HT-29 (cell line): ENCODE measurements around the gene USP47. TPM values are rescaled to one million over a fixed set of nuclear protein-coding genes. Genes with fewer than 3 reads are reported as not detected.

ENCODE experiments used
- DNase-seq: peaks from one replicate; pipeline ENCODE4 v3.0.0-alpha.2; 2015; ENCODE audit warnings: low spot score
- total RNA-seq: library from RNA; depleted of rRNA; stranded (reverse); fragments of >200 nt; shearing (Covaris generic); gene quantifications from 2 replicates; pipeline ENCODE4 v1.2.3, GENCODE V29; 2014; rRNA removed

Gene USP47, protein sequence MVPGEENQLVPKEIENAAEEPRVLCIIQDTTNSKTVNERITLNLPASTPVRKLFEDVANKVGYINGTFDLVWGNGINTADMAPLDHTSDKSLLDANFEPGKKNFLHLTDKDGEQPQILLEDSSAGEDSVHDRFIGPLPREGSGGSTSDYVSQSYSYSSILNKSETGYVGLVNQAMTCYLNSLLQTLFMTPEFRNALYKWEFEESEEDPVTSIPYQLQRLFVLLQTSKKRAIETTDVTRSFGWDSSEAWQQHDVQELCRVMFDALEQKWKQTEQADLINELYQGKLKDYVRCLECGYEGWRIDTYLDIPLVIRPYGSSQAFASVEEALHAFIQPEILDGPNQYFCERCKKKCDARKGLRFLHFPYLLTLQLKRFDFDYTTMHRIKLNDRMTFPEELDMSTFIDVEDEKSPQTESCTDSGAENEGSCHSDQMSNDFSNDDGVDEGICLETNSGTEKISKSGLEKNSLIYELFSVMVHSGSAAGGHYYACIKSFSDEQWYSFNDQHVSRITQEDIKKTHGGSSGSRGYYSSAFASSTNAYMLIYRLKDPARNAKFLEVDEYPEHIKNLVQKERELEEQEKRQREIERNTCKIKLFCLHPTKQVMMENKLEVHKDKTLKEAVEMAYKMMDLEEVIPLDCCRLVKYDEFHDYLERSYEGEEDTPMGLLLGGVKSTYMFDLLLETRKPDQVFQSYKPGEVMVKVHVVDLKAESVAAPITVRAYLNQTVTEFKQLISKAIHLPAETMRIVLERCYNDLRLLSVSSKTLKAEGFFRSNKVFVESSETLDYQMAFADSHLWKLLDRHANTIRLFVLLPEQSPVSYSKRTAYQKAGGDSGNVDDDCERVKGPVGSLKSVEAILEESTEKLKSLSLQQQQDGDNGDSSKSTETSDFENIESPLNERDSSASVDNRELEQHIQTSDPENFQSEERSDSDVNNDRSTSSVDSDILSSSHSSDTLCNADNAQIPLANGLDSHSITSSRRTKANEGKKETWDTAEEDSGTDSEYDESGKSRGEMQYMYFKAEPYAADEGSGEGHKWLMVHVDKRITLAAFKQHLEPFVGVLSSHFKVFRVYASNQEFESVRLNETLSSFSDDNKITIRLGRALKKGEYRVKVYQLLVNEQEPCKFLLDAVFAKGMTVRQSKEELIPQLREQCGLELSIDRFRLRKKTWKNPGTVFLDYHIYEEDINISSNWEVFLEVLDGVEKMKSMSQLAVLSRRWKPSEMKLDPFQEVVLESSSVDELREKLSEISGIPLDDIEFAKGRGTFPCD (N-terminal part only)
- 26.9 and 29.0 TPM in 2 replicates for total RNA-seq

DNA sequence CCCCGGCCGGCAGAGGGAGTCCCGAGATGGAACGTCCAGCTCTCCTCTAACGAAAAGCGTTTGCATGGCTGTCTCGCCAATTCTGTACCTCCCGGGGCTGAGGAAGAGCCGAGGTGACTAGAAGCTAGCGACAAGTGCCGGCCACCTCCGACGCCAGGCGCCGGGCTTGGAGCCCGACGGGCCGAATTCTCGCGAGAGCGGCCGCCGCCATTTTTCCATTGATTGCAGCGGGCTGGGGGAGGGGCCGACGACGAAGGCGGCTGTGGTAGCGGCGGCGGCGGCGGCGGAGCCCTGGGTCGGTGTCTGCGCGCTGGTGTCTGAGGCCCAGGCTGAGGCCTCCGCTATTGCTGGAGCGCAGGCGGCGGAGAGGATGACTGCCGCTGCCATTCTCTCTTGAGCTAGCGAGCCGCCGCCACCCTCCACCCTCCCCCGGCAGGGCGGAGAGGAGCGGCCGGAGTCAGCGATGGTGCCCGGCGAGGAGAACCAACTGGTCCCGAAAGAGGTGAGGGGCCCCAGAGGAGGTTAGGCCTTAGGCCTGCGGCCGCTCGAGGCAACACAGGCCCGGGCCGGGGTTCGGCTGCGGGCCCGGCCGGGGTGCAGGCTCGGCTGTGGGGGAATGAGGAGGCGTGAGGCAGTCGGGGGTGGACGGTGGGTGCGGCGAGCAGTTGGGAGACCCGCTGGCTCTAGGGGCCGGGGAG, at the start of gene USP47:
Gene USP47, plus strand, starts transcription at position 250 of the 698 bp plus-strand sequence. Its CDS starts 214 bp downstream, at position 464.
- DNase-seq: peak; percentile 97

- no peak for DNase-seq
These were observed 48.7 kb upstream of the USP47 start for GRCh38 chr11:11793073-11793472.

GRCh38 chr11:11798586-11799438, 43.0 kb upstream of the USP47 start:
- DNase-seq: peak; percentile 92

DNA sequence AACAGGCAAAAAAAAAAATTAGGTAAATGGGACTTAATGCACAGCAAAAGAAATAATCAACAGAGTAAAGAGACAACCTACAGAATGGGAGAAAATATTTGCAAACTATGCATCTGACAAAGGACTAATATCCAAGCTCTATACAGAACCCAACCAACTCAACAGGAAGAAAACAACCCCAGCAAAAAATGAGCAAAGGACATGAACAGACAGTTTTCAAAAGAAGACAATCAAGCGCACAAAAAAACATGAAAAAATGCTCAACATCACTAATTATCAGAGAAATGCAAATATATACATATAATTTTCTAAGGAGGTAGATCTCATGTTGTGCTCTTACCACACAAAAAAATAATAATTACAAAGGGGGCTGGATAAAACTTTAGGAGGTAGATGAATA, 36.5 kb upstream of the USP47 start:
- no peak for DNase-seq

DNA sequence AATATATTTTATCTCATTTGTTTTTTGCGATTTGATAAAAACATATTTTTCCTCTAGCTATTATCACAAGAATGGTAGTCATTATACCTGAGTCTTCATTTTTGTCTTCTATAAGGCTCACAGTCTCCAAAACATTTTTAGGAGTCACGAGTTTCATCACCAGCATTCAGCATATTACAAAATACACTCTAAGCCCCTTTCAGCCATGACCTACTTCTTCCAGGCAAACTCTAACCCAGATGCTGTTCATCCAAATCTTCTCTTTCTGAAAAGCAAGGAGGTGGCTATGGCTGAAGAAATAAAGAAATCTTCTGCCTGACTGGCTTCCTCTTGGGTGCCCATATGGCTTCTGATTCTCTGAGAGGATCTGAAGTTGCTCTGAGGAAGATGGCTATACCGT, 35.7 kb upstream of the USP47 start:
- no peak for DNase-seq

- DNase-seq: no peak
These were observed 35.2 kb upstream of the USP47 start for GRCh38 chr11:11806586-11806985.

GRCh38 chr11:11807811-11808782, 33.7 kb upstream of the USP47 start:
- no peak for DNase-seq

GRCh38 chr11:11808992-11809615, 32.7 kb upstream of the USP47 start:
- no peak for DNase-seq

DNA sequence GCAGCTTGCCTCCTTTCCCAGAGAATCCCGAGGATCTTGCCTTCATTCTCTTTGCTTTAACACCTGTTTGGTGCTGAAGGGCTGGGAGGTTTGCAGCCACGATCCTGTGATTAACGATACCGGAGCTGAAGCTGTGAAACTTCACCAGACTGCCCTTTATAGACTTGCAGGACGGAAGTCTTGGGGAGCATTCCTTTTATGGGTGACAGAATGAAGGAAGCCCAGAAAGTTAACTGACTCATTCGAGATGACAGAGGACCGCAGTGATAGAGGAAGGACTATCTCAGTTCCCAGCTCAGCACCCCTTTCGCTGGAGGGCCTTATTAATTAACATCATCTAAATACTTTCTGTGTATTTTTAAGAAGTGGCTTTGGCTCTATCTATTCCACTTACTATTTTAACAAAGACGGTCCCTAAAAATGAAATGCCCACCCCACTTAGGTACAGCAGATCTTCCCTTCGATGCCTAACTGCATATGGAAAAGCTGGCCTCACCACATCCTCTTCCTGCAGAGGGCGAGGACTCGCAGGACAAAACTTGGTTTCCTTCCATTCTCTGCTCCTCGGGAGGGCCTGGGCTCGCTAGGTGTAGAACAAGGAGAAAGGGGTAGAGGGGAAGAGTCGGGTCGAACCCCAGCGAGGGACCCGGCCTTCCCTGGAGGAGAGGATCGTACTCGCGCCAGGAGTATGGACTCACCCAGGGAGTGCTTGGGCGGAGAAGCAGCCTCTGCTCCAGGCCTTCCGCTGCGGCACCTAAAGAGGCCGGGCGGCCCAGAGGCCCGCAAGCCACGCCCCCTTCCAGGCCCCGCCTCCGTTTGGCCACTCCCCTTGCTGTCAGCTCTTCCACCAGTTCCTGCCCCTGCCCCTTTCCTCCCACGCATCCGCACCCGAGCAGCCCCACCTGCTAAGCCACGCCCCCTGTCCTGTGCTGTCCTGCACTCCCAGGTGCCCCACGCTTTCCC, 30.7 kb upstream of the USP47 start:
- DNase-seq: no peak

GRCh38 chr11:11813288-11813962, 28.3 kb upstream of the USP47 start:
- peak; percentile 25 for DNase-seq

- DNase-seq: no peak
These were observed 26.9 kb upstream of the USP47 start for GRCh38 chr11:11814614-11815452.

DNA sequence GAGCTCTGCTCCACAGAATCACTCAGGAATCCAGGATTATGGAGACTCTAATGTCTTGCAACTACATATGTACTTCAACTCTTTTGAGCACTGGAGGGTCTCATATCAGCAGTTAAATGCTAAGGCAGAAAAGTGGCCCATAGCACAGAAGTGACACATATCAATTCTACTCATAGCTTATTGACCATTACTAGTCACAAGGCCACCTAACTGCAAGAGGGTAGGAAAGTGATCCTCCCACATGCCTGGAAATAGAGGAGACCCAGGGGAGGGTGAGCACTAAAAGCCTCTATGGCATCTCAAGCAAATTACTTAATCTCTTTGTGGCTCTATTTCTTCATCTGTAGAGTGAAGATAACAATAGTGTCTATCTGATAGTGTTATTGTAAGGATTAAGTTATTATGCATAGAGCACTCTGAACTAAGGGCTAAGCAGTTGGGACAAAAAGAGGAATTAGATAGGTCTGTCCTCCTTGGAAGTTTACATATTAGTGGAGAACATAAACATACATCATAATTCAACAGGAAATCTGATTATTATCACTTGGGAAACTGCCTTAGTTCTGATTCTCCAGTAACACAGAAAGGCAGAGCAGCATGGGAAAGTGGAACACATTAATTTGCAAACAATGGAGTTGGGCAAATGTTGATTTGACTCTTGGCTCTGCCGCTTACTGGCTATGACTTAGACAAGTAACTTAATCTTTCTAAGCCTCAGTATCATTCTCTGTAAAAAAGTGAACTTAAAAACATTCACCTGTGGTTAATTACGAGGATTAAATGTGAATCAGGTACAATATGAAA, 25.1 kb upstream of the USP47 start:
- no peak for DNase-seq

- no peak for DNase-seq
These were observed 23.8 kb upstream of the USP47 start for GRCh38 chr11:11817957-11818356.

- no peak for DNase-seq
These were observed 23.1 kb upstream of the USP47 start for GRCh38 chr11:11818529-11819121.
